PC-3 (cell line): ENCODE results near the gene TPRN.

Experiments
- EZH2 ChIP-seq: fragments of 300-600 bp; sonication (generic); IDR thresholded peaks from one replicate; pipeline ENCODE4 v1.6.1; 2017; ENCODE audit warnings: antibody characterized with exemption, mild to moderate bottlenecking, low read length; ENCODE audit not compliant: unreplicated experiment
- EZH2phosphoT487 ChIP-seq: fragments of 300-600 bp; sonication (generic); IDR thresholded peaks from 2 replicates; pipeline ENCODE4 v1.6.1; 2018; ENCODE audit warnings: mild to moderate bottlenecking, antibody characterized with exemption, low read length, borderline replicate concordance
- TF ChIP-seq, protein P1 (sequence below): fragments of 300-600 bp; sonication (generic); conservative IDR thresholded peaks from 2 replicates; pipeline ENCODE4 v1.5.1; 2017; ENCODE audit warnings: antibody characterized with exemption, low read depth, mild to moderate bottlenecking, low read length

DNA sequence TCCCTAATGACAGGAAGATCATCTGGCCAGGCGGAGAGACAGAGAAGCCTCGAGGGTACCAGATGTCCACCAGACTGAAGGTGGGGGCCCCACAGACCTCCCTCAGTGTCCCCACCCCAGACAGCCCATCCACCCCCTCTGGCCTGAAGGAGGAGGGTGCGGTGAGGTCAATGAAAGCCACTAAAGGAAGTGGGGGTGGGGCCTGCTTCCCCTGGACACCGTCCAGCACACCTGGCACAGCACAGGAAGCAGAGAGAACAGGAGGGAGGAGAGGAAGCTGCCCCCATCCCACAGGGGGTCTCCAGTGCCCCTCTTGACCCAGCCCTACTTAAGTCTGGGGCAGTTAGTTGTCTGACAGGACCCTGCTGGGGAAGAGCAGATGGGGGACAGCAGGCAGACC, 41.9 kb downstream of the TPRN start:
- TF ChIP-seq, protein P1, sequence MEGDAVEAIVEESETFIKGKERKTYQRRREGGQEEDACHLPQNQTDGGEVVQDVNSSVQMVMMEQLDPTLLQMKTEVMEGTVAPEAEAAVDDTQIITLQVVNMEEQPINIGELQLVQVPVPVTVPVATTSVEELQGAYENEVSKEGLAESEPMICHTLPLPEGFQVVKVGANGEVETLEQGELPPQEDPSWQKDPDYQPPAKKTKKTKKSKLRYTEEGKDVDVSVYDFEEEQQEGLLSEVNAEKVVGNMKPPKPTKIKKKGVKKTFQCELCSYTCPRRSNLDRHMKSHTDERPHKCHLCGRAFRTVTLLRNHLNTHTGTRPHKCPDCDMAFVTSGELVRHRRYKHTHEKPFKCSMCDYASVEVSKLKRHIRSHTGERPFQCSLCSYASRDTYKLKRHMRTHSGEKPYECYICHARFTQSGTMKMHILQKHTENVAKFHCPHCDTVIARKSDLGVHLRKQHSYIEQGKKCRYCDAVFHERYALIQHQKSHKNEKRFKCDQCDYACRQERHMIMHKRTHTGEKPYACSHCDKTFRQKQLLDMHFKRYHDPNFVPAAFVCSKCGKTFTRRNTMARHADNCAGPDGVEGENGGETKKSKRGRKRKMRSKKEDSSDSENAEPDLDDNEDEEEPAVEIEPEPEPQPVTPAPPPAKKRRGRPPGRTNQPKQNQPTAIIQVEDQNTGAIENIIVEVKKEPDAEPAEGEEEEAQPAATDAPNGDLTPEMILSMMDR = no peak
- TF ChIP-seq EZH2phosphoT487 = no peak
- TF ChIP-seq EZH2 = no peak
